NCI-H1694 (cell line): ENCODE measurements around the gene FSD1.
"Not testable (repeated sequence)": the region's sequence is repeated elsewhere in the genome, so short reads cannot be mapped to it uniquely, and the experiment has no call there.

Source experiments
- DNase-seq: peaks from one replicate; lab custom pipeline; 2025; lab: John Stamatoyannopoulos, UW

Gene FSD1

GRCh38 chr19:4345342-4346019, 41.1 kb downstream of the FSD1 start:
- no peak for DNase-seq

- no peak for DNase-seq
Observed at GRCh38 chr19:4346020-4346383, 41.6 kb downstream of the FSD1 start.

GRCh38 chr19:4347521-4347920, 43.1 kb downstream of the FSD1 start:
- no peak for DNase-seq

GRCh38 chr19:4349225-4349624, 44.8 kb downstream of the FSD1 start:
- DNase-seq, result not testable (repeated sequence)

- DNase-seq, result no peak
Observed at GRCh38 chr19:4350111-4350510, 45.7 kb downstream of the FSD1 start.

GRCh38 chr19:4350726-4351125, 46.3 kb downstream of the FSD1 start:
- DNase-seq, result no peak

GRCh38 chr19:4352701-4353121, 48.3 kb downstream of the FSD1 start:
- peak; percentile 19 for DNase-seq

- no peak for DNase-seq
Observed at GRCh38 chr19:4354282-4354681, 49.9 kb downstream of the FSD1 start.

- no peak for DNase-seq
Observed at GRCh38 chr19:4354897-4355296, 50.5 kb downstream of the FSD1 start.

GRCh38 chr19:4357095-4357797, 52.8 kb downstream of the FSD1 start:
- DNase-seq, result no peak

- DNase-seq, result no peak
Observed at GRCh38 chr19:4357921-4358326, 53.5 kb downstream of the FSD1 start.

GRCh38 chr19:4358709-4359626, 54.6 kb downstream of the FSD1 start:
- no peak for DNase-seq

GRCh38 chr19:4359627-4360000, 55.2 kb downstream of the FSD1 start:
- no peak for DNase-seq

GRCh38 chr19:4360081-4360569, 55.7 kb downstream of the FSD1 start:
- DNase-seq, result no peak

GRCh38 chr19:4360641-4361151, 56.3 kb downstream of the FSD1 start:
- DNase-seq, result no peak

GRCh38 chr19:4361152-4362046, 57.0 kb downstream of the FSD1 start:
- DNase-seq, result no peak

- DNase-seq, result no peak
Observed at GRCh38 chr19:4362101-4362828, 57.9 kb downstream of the FSD1 start.

GRCh38 chr19:4362831-4363545, 58.6 kb downstream of the FSD1 start:
- no peak for DNase-seq

GRCh38 chr19:4363571-4364304, 59.3 kb downstream of the FSD1 start:
- no peak for DNase-seq
